ENCODE results near the gene B3GALT6.
"Not testable (repeated sequence)": the region's sequence is repeated elsewhere in the genome, so short reads cannot be mapped to it uniquely, and the experiment has no call there.

Gene B3GALT6

DNA sequence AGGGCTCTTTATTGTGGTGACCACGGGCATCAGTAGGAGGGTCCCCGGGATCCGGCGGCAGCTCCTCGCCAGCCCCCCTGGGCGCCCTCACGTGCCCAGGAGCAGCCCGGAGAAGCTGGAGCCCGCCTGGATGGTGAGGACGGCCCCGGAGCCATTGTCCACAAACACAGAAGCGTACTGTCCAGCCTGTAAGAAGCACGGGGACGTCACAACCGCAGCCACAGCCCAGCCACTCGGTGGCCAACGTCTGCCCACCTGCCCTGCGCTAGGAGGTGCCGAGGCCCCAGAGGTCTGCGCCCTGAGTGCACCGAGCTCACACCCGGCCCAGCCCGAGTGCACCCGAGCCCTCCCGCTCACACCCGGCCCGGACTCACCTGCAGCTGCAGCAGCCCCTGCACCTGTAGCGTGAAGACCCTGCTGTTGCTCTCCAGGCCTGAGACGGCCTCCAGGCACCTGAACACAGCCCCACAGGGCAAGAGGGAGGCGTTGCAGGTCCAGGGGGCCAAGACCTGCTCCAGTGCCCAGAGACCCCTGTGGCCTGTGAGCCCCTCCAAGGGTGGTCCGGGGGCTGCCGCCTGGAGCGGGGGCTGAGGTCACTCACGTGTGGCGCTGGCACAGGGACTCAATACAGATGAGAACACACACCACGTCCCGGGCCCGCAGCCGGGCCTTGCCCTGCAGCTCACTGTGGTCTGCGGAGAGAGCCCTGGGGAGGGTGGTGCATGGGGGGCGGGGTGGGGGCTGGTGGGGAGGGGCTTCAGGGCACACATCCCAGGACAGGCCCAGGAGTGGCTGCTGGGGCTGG, 10.6 kb downstream of the B3GALT6 start:
- in situ Hi-C loops (cut with HindIII; ENCODE audit: low sequenced_read_pairs): no loop called here

DNA sequence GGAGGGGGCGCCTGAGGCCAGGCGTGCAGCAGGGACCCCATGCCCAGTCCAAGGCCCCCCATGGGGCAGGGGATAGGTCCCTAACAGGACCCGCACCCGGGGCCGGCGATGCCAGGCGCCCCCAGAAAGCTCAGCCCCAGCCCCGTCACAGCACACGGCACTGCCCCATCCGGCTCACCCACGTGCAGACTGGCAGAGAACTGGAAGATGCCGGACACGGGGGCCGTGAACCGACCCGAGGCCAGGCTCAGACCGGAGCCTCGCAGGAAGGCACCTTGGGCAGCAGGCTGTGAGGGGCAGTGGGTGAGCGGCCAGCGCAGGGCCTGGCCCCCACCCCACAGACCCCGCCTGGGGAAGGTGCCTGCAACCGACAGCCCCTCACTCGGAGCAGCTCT, 11.2 kb downstream of the B3GALT6 start:
- in situ Hi-C loops (cut with HindIII; ENCODE audit: low sequenced_read_pairs): no loop called here

DNA sequence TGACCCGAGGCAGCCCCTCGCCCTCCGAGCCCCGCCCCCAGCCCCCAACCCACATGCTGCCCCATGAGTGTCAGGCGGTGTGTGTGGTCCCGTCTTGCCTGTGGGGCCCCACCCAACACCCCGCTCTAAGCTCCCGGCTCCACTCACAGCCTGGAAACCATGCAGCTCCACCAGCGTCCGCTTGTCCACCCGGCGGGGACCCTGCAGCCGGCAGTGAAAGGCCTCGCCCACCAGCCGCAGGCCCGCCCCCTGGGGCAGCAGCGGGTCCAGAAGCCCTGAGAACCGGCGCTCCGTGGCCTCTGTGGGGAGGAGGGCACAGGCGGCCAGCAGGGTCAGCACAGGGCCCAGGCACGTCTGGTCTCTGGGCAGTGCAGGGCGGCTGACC, 11.8 kb downstream of the B3GALT6 start:
- in situ Hi-C loops (cut with HindIII; ENCODE audit: low sequenced_read_pairs): no loop called here

DNA sequence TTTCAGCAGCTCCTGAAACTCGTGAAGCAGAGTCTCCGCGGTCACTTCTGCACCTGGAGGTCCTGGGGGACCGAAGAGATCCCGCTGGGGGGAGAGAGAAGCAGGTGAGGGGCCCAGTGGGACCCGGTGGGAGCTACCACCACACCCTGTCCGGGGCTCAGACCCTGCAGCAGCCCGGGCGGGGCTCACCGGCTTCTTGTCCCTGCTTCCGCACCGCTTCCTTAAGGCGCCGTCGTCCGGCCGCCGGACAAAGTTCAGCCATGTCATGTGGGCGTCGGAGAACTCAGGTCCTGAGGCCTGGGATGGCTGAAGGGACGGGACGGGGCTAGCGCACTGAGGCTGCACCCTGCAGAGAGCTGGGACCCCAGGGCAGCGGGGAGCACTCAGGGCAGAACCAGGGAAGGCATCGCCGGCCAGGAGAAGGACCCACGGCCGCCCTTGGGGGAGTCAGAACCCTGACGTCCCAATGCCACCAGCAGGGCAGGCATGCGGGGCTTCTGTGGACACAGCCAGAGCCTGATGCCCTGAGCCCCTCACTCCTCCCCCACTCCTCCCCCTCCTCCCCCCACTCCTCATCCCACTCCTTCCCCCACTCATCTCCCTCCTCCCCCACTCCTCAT, 12.3 kb downstream of the B3GALT6 start:
- in situ Hi-C loops (cut with HindIII; ENCODE audit: low sequenced_read_pairs): no loop called here

DNA sequence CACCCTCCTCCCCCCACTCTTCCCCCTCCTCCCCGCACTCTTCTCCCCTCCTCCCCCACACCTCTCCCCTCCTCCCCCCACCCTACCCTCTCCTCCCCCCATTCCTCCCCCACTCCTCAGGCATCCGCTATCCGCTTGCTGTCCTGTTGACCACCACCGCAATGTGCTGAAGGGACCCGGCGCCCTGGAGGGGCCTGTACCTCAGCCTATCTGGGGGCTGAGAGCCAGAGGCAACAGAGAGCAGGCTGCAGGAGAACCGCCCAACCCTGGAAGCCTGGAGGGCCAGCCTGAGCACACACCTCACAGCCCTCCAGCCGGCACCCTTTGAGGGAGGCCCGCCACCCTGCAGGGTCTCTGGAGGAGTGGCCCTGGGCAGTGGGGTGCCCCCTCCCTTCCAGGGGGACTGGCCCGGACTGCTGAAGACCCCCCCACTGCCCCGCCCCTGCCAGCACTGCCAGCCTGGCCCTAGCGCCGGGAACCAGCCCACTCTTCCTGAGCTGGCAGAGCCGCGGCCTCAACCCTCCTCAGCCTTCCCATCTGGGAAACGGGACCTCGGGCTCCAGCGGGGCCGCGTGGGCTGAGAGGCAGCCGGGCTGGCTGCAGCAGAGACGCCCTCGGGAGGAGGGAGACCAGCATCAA, 13.3 kb downstream of the B3GALT6 start:
- in situ Hi-C loops (cut with HindIII; ENCODE audit: low sequenced_read_pairs): no loop called here

DNA sequence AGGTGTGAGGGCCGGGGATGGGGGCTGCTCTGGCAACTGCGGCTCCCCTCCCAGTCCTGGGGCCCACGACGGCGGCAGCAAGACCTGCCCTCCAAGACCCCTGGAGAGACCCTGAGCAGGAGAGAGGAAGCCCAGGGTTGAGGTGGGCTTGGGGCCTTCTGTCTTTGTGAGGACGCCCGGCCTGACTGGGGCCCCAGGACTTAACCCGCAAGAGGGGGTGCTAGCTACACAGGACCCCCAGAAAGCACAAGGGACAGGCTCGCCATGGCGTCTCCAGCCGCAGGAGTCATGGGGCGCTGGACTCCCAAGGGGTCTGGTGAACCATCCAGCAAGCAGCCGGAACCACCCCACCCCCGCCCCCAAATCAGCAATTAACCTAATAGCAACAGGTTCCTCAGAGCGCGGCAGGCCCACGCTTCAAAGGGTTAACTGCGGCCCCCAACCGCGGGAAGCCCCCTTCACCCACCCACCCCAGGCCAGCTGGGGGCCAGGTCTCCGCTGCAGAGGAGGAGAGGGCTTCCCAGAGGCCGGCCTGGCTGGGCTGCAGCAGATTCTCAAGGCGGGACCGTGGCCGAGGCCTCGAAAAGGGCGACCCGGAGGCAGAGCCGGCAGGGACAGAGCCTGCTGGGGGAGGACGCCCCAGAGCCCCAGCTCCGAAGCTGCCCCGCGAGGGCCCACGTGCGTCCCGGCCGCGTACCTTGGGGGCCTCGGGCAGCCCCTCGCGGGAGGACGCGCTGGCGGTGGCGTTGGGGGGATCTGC, 14.0 kb downstream of the B3GALT6 start:
- in situ Hi-C loops (cut with HindIII; ENCODE audit: low sequenced_read_pairs): no loop called here

DNA sequence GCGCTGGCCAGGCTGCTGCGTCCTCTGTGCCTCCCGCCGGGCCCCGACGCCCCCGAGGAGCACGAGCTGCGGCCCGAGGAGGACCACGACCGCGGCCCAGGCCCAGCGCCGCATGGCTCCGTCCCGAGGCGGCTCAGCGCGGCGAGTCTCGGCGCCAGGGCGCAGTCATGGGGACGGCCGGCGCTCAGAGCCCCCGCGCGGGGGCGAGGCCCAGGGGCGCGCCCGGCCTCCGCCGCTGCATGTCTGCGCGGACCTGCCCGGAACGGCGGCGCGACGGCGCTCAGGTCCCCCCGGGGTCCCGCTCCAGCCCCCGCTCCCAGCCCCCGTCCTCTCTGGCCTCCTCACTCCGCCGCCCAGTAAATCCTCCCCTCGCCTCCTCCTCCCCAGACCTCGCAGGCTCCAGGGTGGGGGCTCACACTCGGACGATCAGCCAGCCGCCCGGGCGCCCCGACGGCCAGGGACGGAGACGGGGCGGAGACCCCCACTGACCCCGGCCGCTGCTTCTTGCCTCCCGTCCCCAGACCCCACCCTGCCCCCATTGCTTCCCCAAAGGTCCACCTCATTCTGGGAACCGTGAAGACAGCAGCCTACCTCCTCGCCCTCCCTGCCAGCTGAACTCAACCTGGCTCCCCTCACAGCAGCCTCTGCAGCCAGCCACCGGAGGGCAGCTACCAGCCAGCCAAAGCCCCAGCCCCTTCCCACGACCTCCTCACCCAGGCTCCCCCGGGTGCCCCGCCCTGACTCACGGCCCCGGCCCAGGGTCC, 14.7 kb downstream of the B3GALT6 start, which contains the start of gene C1QTNF12:
Gene C1QTNF12, minus strand, starts transcription at position 146 of the 764 bp plus-strand sequence. Its CDS starts 32 bp downstream, at position 114.
- in situ Hi-C loops (cut with HindIII; ENCODE audit: low sequenced_read_pairs): no loop called here

DNA sequence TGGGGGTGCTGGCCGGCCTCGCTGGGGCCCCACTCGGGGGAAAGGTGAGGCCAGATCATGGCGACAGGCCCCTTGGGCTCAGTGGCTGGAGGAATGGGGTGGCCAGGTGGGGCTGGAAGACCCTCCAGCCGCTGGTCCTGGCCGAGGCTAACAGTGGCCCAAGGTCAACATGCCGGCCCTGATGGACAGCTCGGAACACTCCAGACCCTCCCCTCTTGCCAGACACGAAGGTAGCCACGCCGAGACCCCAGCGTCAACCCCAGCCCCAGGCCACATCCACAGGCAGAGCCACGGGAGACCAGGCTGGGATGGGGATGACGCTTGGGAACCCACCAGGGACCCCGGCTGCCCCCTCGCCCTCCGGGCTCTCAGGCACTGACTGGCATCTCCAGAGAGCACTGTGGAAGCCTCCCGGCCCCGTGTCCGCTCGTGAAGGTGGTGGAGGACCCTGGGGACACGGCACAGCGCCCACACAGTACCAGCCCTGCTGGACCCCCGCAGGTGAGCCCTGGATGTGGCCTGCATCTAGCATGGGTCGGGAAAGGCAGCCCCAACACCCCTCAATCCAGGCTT, 15.4 kb downstream of the B3GALT6 start:
- in situ Hi-C loops (cut with HindIII; ENCODE audit: low sequenced_read_pairs): no loop called here

DNA sequence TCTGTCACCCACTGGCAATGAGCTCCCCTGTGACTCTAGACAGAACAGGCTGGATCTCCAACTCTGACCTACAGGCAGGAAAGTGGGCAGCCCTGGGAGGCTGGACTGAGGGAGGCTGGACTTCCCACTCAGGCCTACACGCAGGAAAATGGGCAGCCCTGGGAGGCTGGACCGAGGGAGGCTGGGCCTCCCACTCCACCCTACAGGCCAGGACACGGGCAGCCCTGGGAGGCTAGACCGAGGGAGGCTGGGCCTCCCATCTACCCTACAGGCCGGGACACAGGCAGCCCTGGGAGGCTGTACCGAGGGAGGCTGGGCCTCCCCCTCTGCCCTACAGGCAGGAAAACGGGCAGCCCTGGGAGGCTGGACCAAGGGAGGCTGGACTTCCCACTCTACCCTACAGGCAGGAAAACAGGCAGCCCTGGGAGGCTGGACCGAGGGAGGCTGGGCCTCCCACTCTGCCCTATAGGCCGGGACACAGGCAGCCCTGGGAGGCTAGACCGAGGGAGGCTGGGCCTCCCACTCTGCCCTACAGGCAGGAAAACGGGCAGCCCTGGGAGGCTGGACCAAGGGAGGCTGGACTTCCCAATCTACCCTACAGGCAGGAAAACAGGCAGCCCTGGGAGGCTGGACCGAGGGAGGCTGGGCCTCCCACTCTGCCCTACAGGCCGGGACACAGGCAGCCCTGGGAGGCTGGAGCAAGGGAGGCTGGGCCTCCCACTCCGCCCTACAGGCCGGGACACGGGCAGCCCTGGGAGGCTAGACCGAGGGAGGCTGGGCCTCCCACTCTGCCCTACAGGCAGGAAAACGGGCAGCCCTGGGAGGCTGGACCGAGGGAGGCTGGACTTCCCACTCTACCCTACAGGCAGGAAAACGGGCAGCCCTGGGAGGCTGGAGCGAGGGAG, 16.2 kb downstream of the B3GALT6 start:
- in situ Hi-C loops (cut with HindIII; ENCODE audit: low sequenced_read_pairs): not testable (repeated sequence)

DNA sequence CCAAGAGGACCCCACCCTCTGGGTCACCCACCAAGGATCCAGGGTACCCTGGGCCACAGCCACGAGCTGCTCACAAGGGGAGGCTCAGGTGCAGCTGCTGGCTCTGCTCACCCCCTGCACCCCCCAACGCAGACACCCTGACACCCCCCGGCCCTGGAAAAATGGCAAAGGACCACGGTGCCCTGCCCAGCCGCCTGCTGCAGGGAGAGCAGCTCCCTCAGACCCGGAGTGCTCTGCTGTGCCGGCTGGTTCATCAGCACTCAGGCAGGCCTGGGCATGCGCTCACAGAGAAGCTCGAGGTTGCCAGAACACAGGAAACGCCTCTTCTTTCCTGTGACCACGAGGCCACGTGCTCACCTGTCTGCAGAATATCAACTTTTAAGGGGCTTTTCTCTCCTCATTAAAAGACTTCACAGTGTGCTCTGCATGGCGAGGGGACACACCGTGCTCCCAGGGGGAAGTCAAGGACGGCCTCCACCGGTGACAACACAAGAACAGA, 18.8 kb downstream of the B3GALT6 start:
- in situ Hi-C loops (cut with HindIII; ENCODE audit: low sequenced_read_pairs): no loop called here

DNA sequence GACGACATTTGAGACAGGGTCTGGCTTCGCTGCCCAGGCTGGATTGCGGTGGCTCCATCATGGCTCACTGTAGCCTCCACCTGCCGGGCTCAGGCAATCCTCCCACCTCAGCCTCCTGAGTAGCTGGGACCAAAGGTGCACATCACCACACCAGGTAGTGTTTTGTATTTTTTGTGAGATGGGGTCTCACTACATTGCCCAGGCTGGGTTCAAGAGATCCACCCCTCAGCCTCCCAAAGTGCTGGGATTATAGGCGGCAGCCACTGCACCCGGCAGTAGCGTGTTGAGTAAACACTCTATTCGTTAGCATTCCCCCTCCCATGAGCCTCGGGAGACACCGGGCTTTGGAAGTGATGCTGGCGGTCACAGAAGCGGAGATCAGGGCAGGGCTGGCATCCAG, 21.3 kb downstream of the B3GALT6 start:
- in situ Hi-C loops (cut with HindIII; ENCODE audit: low sequenced_read_pairs): no loop called here

DNA sequence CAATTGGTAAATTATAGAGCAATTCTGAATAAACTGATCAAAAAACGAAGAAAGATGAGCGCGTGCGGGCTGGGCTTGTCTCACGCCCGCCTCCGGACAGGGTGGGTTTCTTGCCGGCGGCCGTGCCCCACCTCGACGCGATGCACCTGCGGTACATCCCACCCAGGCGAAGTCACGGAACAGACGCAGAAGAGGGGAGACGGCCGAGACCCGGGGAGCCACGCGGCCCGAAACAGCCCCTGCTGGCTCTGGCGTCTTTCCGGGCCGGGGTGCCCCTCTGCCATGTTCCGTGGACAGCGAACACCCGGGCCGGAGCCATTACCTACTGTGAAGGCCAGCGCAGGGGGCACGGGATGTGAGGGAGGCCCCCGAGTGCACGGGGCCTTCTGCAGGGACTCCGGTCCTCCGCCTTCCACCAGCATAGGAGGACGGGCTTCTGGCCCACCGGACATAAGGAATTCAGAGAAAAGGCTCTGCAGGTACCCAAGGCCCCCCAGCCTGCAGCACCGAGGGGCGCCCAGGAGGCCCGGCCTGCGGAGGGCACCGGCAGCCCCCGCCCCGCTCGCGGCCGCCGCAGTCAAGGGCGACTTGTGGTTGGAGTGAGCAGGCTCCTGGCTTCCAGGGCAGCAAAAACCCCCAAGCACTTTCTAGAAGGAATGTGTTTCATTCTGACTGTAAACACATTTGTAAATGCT, 22.1 kb downstream of the B3GALT6 start:
- in situ Hi-C loops (cut with HindIII; ENCODE audit: low sequenced_read_pairs): no loop called here

DNA sequence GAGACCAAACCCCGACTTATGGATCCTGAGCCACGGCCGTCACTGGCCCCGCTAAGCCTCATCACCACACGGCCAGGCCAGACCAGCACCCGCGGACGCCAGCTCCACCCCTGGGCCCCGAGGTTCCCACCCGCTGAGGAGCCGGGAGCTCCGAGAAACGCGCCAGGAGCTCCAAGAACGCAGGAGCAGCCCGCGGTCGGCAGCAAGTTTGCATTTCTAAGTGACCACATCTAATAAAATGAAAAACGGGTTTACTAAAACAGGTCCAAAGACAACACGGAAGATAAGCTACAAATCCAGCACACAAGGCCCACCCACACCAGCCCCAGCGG, 22.6 kb downstream of the B3GALT6 start:
- in situ Hi-C loops (cut with HindIII; ENCODE audit: low sequenced_read_pairs): no loop called here

DNA sequence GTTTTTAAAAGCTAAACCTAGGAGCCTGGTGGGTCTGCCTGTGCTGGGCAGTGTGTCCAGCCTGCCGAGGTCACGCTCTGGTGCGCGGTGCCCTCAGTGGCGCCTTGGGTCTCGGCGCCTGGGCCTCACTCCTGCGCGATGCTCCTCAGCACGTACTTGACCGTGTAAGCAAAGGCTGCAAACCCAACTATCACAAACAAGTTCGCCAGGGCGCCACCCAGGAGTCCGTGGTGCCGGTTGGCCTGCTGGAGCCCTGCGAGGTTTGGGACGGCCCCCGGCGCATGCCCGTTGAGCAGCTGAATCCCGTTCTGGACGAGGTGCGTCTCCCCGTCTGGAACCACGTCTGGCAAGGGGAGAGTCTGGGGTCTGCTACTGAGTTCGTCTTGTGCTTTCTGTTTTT, 23.0 kb downstream of the B3GALT6 start:
- in situ Hi-C loops (cut with HindIII; ENCODE audit: low sequenced_read_pairs): no loop called here

DNA sequence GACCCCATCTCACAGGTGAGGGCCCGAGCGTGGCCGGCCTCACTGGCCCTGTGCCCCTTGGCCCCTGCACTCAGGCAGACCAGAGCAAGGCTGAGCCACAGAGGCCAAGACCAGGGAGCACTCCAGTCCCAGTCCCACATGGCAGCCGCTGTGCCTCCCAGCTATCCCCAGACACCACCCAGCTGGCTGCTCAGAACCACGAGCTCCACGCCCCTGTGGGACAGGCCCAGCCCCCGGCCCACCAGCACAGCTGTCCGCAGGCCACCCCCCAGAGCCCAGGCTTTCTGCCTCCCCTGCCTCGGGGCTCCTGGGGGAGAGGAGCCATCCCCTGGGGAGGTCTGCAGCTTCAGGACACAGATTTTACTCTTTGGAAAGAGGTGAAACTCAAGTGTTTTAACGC, 23.6 kb downstream of the B3GALT6 start:
- in situ Hi-C loops (cut with HindIII; ENCODE audit: low sequenced_read_pairs): no loop called here

DNA sequence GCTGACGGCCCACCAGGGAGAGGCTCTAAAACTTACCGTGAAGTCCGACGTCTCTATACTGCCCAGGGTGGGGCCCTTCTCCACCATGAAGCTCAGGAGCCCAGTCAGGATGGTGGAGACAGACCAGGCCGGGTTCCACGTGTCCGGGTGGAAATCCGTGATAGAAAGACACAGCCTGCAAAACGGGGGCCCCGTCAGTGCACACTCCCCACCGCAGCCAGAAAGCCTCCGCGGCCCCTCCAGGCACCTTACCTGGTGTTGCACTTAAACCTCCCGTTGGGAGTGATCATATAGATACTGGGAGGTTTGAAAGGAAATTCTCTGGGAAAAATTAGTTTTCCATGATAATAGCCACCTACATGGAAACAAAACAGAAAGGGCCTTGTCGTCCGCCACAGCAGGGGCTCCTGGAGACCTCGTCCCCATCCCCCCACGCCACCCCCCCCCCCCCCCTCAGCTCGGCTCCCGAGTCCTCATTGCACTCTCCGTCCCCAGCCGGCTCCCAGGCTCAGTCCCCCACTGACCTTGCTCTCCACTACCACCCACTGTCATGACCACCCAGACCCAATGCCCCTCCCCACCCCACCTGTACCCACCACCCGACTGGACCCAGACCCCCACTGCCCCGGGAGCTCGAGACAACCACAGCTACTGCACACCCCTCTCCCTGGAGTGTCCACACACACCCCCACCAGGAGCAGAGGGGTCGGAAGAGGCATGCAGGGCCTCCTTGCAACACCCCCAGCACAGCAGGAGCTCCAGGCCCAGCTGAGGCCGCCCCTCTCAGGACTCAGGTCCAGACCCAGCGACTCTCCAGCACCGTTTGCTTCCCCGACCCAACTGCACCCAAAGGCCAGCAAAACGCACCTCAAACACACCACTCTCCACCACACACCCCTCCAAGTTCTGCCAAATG, 25.2 kb downstream of the B3GALT6 start:
- in situ Hi-C loops (cut with HindIII; ENCODE audit: low sequenced_read_pairs): no loop called here

DNA sequence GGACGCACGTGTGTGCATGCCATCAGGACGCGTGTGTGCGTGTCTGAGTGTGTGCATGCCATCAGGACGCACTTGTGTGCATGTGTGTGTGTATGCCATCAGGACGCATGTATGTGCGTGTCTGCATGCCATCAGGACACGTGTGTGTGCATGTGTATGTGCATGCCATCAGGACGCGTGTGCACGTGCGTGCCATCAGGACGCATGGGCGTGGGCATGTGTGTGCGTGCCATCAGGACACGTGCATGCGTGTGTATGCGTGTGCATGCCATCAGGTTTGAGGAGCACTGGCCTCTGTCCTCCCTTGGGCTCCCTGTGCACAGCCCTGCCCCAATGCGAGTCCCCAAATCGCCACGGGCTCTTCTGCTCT, 27.1 kb downstream of the B3GALT6 start:
- in situ Hi-C loops (cut with HindIII; ENCODE audit: low sequenced_read_pairs): no loop called here

DNA sequence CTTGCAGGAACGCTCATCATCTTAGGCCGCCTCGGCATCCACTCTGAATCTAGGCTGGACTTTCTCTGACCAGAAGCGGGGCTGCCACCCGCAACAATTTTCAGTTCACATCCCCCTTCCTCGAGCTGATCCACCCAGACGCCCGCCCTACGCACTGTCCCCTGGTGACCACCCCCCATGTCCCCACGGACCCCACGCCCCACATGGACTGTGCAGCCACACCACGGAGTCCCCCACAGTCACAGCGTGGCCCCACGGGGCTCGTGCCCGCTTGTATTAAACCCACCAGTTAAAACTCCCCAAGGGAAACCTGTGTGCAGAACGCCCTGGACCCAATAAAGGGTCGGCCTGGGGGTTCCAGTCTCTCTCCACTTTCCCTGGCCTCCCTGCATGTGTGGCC, 27.5 kb downstream of the B3GALT6 start:
- in situ Hi-C loops (cut with HindIII; ENCODE audit: low sequenced_read_pairs): no loop called here

All from DLD1 (cell line).